Activated CD4-positive, alpha-beta T cell treated with anti-CD3 and anti-CD28 coated beads, Interleukin-2, Interleukin-4, amounts not matched to agents 100 ng/mL and 50 ng/mL, durations not matched to agents 16 hours and 8 hours (primary cell): ENCODE results near the gene ATP10A.

ENCODE experiments used
- DNase-seq: peaks from one replicate; pipeline ENCODE4 v3.0.0-alpha.2; 2020; ENCODE audit warnings: low spot score

The ATP10A gene

DNA sequence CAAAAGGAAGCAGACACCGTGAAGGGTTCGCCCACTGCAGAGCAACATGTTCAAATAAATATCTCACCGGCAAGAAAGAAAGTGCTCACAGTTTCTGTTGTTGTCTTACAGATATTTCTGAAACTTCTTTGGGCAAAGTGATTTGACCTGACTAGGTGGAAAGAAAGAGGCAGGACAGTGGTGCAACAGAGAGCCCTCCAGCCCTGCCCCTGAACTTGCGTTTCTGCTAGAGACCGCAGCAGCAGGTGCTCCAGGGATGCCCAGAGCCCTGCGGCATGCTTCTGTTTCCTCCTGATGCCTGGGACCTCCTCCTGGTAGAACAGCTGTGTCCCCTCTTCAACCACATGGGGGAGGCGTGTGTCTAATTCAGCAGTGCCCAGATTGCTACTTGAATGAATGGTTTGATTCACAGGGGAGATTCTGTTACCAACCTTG, 123.4 kb downstream of the ATP10A start:
- peak; percentile 17 for DNase-seq

DNA sequence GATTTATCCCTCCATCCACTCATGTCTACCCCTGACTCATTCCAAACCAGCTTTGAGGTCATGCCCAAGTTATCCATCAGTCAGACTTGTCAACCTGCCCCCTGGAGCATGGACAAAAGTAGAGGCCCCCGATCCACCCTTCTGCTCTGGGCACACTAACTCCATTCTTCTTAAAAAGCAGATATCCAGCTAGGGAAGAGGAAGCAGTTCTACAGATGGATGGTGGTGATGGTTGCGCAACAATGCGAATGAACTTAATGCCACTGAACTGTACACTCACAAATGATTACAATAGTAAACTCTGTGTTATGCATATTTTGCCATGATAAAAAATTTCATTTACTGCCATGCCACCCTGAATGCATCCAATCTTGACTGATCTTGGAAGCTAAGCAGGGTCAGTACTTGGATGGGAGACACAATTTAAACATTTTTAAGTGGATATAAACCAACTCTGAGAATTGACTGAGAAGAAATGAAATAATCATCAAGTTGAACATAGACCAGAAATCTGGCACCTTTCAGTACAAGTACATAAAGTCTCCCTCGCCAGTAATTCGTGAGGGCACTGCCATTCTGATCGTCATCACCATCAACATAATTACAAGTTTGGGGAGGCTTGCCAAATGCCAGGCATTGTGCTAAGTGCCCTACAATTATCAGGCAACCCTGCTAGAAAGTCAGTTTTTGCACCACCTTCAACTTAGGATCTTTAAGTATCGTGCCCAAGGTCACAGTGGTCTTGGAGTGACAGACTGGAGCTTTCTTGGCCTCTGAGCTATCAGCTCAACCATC, 124.8 kb downstream of the ATP10A start:
- no peak for DNase-seq

DNA sequence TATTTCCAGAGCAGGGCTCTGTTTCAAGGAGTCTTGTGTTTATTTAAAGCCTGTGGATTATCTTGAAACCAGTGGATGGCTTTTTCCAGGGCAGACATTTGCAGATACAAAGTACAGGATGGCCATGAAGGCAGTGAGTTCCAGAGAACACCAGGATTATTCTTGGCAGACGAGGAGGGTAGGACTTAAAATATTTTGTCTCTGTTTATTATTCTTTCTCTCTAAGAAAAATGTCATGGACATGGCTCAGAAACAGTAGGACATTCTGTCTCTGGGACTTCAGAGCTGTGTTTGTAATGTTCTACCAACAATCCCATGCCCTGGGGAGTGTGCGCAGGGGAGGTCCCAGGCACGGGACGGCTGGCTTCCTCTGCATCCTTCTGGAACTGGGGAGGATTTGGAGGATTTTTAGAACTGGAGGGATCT, 125.9 kb downstream of the ATP10A start:
- DNase-seq = no peak

DNA sequence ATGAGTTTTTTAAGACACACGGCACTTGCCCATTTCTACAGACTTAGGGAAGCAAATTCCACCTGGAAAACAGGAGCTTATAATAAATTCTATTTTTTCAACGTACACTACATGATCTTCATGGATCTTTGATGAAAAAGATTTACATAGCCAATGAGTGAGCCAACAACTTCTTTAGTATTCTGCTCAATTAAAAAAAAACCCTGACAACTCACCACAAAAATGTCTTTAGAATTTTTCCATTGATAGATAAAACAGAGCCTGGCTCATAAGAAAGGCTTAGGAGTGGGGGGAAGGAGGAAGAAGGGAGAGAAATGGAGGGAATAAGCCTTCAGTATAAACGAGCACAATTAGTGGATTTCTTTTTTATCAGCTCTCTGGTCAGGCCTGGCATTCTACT, 126.7 kb downstream of the ATP10A start:
- DNase-seq = no peak

DNA sequence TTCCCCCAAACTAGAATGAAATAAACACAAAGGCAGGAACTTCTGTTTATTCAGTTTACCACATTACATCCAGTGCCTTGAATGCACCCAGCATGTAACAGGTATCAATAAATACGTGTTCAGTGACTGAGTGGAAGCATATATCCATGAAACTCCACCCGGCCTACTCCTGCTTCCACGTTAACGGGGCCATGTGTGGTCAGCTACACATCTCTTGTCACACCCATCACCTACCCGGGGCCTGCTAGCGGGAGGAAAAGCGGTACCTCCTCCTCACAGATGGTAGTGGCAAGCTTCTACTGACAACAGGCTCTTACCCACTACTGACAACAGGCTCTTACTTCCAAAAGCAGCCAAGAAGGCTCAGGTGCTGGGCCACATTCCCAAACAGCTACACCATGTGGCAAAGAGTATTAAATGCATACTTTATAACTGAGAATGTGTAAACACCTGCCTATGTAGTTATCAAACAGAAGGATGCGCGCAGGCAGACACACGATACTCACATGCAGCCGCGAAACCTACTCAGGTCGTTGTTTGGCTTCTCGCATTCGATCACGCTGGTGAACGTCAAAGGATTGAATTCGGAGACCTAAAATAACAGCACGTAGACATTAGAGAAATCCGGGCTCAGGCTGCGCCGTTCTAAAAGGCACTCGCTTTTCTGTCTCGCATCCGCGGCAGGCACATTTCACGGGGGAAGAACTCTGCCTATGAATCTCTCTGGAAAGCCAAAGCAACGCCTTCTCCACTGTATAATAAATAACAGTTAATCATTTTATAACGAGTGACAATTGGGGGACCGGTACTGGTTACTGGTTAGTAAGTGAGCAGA, 127.4 kb downstream of the ATP10A start:
- no peak for DNase-seq

DNA sequence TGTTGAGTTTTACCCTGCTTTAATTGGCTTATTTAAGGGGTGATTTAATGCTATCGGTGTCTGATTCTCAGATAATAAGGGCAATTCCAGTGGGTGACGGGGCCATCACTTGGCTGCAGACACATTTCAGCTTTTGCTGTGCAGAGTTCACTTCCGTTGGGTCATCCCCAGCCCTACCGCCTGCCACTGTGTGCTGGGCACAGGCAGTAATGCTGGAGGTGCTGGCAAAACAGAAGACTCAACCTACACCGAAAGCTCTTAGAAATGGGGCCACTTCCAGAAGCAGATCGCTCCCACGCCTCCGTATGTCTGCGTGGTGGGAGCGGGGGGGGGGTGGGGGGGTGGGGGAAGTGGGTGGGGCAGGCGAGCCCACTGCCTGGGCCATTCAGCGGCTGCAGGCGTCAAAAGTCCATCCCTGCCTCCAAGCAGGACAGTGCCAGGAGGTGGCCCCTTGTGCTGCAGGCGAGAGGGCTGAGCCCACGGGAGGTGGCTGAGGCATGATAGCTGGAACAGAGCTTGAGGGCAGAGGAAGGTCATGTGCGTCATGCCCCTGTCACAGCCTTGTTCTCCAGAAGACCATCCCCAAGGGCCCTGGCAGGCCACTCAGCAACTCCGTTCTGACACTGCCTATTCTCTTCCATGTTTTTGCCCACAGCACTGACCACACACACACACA, 128.3 kb downstream of the ATP10A start:
- DNase-seq = no peak

DNA sequence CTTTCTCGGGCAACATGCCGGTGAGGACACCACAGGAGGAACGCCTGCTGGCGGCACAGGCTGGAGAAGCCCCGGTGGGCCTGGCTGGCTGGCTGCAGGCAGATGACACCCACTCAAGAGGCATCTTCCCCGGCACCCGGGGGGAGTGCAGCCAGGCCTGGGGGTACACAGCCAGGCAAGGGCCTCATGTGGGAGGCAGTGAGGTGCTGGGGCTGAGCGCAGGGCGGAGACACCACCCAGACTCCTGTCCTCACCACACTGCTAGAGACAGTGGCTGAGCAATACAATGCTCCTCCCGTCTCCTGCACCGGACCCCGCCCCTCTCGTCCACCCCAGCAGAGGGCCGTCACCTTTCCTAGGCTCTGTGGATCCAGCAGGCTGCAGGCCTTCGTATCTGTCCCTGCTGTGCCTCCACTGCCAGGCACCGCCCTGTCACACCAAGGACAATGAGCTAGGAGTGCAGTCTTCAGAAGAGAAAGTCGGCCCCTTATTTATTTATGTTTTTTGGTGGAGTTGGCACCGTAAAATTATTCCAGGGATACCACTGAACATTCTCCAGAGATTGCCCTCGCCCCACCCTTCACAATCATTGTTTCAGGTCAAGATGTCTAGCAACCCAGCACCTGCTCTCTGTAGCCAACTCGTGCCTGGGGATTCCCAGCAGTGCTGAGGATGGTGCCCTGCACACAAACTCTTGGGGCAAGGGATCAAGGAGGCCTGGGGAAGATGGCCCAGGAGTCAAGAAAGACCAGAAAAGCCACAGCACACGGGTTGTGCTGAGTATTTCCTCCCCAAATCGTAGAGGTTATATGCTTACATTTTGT, 129.1 kb downstream of the ATP10A start:
- no peak for DNase-seq

DNA sequence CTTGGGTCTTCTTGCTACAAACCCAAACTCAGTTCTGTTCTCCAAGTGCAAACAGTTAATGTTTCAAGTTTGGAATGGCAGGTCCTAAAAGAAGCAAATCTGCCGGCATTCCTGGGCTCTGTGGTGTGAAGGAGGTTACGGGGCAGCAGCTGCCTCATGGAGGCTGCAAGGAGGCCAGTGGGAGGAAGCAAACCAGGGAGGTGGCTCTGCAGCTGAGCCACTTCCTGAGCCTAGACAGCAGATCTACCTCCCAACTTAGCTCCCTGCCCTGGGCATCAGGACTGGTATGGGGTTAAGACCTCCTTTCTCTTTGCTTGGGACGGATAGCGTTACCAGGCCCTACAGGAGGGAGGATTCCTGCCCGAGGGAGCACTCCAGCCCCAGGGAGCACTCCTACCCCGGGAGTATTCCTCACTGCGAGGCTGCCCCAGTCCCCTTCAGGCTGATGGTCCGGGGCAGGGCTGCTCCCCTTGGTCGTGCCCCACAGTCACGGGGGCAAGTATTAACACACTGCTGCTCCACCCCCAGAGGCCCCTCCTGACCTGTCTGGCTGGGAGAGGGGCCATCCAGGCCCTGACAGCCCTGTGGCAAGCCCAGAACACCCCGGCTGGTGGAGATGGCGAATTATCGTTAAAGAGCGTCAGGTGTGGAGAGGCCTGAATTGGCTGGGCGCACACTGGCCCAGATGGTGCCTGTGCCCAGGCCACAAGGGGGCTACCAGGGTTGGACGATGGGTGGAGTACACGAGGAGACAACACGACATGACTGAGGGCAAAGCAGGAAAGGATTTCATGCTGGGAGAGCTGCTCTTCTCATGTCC, 129.9 kb downstream of the ATP10A start:
- no peak for DNase-seq

DNA sequence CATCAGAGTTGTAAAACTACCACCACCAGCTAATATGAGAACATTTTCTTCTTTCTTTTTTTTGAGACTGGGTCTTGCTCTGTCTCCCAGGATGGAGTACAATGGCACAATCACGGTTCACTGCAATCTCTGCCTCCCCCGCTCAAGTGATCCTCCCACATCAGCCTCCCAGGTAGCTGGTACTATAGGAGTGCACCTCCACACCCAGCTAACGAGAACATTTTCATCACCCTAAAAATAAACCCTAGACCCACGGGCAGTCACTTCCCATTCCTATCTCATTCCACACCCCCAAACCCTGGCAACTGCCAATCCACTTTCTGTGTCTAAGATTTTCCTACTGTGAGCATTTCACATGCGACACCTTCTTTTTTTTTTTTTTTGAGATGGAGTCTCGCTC, 130.9 kb downstream of the ATP10A start:
- no peak for DNase-seq

DNA sequence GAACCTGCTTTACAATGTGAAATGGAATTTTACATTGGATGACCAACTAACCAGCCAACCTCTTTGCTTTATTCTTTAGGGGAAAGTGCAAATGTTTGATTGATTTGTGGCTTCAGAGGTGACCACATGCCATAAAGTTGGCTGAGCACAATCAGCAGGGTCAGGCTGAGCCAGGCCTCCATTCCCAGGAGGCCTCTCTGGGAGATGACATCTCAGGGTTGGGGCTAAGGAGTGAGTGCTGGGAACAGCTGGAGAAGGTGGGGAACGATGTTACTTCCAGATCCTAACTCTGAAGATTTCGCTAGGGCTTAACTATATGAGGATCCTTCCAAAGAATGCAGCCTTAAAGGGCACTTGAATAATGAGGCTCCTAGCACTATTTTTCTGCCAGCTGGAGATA, 131.7 kb downstream of the ATP10A start:
- no peak for DNase-seq

DNA sequence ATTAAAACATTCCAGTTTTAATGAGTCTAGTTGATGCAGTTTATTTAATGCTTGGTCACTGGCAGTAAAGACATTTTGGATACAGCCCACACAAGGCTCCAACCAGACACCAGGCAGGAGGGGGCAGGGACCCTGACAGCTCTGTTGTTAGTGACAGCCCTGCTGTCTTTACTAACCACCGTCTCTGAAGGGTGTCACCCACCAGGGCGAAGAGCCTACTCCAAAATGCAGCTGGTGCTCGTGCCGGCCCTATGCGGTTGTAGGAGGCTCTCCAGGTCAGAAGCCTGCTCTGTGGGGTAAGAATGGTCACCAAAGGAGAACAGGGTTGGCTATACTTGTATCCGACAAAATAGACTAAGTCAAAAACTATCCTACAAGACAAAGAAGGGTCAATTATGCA, 132.2 kb downstream of the ATP10A start:
- no peak for DNase-seq

DNA sequence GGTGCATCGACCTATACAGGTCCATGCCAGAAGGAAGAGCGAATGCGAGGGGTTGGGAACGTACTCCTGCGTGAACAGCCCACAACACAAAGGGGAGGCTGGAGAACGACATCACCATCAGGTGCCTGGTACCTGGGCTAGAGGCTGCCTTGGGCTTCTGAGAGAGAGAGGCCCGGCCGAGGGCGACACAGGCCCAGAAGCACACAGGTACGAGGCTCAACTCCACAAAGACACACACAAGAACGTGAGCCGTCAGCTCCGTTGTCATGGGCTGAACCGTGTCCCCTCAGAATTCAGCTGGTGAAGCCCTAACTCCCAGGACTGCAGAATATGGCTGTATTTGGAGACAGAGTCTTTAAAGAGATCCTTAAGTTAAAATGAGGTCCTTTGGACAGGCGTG, 134.3 kb downstream of the ATP10A start:
- no peak for DNase-seq

DNA sequence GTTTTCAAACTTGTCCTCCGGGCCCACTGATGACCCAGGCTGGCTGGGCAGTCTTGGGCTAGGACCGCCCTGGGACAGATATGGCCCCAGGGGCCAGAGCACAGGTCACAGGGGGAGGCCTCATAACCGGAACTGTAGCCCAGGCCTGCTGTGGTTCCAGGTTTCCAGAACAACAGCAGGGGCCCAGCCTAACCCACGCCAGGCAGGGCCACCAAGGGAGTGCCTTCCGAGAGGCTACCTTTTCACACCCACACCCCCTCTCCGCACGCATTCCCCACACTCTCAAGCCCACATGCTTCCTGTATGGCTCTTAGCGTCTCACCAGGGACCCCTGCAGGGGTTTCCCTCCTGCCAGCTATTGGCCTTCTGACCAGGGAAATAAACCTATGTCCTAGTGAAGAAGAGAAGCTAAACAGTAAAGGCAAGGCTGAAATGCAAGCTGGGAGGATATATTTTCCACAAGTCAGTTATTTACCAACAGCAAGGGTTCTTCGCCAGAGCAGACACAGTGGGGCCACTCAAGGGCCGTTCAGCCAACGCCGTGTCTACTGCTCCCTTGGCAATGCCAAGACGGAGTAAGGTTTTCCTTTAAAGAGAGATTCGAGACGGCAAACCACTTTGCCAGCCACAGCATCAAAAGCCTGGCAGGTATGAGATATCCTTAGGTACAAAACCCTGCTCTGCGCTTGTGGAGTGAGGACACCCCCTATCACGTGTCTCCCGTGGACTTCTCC, 135.1 kb downstream of the ATP10A start:
- DNase-seq = no peak

DNA sequence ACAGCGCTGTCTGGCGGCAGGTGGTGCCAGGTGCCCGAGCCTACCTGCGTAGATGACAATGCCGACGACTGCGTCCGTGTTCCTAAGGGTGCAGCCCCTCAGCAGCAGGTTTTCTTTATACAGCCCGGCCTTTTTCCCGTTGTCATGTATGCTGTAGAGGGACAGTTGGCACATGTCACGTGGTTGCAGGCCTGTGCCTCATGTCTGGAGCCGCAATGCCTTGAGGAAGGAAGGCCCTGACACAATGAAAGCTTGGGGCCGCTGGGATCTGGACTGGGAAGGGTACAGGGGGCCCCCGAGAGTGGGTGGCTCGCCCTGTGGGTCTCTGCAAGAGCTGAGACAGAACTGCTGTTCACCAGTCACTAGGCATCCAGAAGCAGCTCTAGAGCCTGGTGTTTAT, 136.0 kb downstream of the ATP10A start:
- no peak for DNase-seq

DNA sequence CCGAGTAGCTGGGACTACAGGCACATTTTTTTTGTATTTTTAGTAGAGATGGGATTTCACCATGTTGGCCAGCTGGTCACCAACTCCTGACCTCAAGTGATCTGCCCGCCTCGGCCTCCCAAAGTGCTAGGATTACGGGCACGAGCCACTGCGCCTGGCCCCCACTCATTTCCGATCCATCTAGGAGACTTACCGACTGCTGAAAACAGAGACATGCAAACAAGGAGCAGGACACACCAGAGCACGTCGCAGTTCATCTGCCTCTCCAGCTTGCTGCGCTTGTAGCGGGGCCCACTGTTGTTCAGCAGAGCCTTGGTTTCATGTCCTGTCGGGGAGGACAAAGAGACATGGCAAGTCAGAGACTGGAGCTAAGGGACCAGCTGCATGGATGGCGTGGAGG, 137.4 kb downstream of the ATP10A start:
- DNase-seq = no peak

DNA sequence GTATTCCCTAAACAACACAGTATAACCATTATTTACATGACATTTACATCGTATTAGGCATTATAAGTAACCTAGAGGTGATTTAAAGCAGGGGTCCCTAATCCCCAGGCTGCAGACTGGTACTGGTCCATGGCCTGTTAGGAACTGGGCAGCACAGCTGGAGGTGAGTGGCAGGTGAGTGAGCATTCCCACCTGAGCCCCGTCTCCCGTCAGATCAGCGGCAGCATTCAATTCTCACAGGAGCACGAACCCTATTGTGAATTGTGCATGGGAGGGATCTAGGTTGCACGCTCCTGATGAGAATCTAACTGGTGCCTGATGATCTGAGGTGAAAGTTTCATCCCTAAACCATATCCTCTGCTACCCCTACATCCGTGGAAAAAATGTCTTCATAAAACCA, 138.2 kb downstream of the ATP10A start:
- no peak for DNase-seq

DNA sequence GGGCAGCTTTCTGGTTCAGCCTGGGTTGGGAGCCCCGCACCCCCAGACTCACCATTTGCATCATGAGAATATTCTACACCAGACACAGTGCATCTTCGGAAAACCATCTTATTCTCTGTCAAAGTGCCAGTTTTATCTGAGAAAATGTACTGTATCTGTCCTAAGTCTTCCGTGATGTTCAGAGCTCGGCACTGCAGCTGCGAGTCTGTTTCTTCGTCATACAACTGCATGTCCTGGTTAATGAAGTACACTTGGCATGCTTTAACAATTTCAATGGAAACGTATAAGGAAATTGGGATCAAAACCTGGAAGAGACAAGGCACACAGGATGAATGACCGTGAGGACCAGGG, 141.5 kb downstream of the ATP10A start:
- no peak for DNase-seq

DNA sequence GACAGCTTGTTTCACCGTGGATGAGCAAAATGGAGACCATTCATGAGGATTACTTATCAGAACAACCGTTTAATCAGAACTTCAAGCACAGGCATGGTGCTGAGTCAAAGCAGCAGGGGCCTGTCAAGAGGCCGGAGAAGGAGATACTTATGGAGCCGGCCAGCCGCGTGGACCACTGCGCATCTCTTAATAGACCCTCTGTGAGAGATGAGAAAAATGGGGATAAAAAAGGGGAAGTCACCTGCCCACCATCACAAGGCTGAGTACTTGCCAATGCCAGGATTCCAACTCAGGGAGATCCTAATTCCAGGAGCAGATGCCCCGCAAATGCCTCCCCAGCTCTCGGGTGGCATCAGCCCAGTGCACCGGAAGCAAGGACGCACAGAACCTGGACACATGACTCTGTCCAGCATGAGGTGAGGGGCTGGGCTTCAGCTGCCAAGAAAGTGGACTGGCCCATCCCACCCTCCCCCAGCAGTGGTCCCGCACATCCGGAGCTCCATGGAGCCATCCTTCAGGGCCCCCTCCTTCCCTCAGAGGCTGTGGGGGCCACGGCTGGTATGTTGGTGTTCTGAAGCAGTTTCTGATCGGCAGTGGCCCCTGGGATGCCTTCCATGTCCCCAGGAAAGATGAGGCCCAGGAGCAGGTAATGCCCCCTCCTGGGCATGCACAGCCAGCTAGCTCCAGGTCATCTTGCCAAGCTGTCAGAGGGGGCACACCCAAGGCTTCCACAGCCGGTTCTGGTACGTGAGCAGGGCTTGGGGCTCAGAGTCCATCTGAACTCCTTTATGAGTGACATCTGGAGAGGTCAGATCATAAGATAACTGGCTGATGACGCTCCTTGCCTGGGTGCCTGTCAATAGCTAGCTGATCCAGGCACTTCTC, 143.8 kb downstream of the ATP10A start:
- no peak for DNase-seq

DNA sequence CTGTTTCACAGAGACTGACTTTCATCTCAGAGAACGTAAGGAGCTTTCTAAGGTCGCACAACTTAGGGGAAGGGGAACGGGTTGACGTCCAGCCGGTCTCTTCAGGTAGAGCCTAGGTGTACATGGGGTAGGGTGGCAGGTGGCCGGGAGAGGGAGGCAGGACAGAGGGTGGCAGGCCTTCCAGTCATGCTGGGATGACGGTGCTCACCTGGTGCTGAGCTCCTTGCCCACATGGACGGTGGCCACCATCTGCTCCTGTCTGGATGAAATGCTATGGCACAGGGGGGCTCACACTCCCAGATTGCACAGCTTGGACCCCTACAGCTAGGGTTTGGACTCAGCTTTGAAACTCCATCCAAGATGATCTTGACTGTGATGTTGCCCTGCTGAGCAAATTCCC, 144.5 kb downstream of the ATP10A start:
- no peak for DNase-seq

DNA sequence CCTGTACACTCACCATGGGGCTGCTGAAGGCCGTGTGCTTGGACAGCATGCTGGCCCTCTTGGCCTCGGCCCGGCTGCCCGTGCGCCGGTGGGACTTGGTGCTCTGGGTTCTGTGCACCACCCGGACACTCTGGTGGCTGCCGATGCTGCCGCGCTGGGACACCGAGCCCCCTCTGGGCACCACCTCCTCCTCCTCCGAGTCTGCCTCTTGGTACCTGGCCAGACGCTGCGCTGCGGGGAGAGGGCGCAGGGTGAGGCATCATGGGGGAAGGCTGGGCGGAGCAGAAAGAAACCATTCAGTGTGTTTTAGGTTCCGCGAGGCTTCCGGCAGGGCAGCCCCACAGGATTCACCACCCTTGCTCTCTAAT, 145.0 kb downstream of the ATP10A start:
- no peak for DNase-seq
